ENCODE data around the gene ARF6. TPM values are rescaled to one million over a fixed set of nuclear protein-coding genes. Genes with fewer than 3 reads are reported as not detected.

ARF6 gene
- total RNA-seq (2022) = 74.2 and 81.0 TPM in 2 replicates
- Bru-seq, nascent RNA = percentile 99 among the genes with signal in this experiment
- percentile 99 among the genes with signal in this experiment for BruChase-seq, experiment 1, labeled RNA remaining after a 6-hour chase
- percentile 100 among the genes with signal in this experiment for BruChase-seq, experiment 2, labeled RNA remaining after a 2-hour chase
- long read RNA-seq, transcript ARF6-201 (2 exons, 3,865 nt) = major isoform, 399 of 582 reads
- long read RNA-seq, partial matches to known transcripts = 0 of 582 reads
- long read RNA-seq, other reads (novel, unspliced or antisense) = 183 of 582 reads

DNA sequence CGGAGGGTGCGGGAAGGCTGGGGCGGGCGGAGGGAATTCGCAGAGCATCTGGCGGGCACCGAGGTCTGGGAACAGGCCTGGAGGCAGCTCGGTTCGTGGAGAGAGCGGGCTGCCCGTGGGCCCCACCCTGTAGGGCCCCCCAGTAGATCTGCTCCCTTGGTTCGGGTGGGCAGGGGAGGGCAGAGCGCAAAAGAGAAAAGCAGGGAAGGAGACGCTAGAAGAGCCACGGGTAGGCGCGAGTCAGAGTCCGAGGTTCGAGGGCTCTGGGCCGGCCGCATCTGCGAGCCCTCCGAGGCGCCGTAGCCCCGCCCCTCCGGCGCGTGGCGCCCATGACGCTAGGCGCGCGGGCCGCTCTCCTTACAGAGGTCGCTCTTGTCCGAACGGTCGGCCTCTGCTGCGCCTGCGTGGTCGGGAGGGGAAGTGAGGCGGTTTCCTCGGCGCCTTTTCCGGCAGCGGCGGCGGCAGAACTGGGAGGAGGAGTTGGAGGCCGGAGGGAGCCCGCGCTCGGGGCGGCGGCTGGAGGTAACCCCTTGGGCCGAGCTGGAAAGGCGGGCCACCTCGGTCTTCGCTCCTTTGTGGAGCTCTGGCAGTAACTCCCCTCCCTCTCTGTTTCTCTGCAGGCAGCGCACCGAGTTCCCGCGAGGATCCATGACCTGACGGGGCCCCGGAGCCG, at the start of gene ARF6:
Gene ARF6, plus strand, starts transcription at position 447 of the 673 bp plus-strand sequence. CDS start 655 bp downstream, outside the sequence.
- Mint-ChIP-seq H3K27ac (ENCODE audit: unreplicated experiment) (peak within 1 kb of the TSS; percentile 97), H3K4me3 (ENCODE audit: low read depth, unreplicated experiment) (peak within 1 kb of the TSS; percentile 87), H3K27me3 (ENCODE audit: unreplicated experiment) (no peaks in the 10 kb centered on the region), H3K9me3 (ENCODE audit: low read depth, unreplicated experiment) (no peaks in the 10 kb centered on the region), H3K4me1 (ENCODE audit: low read depth, unreplicated experiment) (peaks cover 3% of the 10 kb centered on the region), H3K36me3 (ENCODE audit: insufficient read depth, unreplicated experiment) (peaks cover 54% of the 10 kb centered on the region)
- CTCF ChIA-PET = interaction anchor here (0.5 to 1.0 kb wide), 8 partner anchors 13 to 83 kb away, joined by 3 to 8 read pairs (median 4); partner anchors contain the start of gene NEMF
- intact Hi-C loops (cut with micrococcal nuclease; ENCODE audit: unreplicated experiment) = loop anchor here (2.0 kb wide), 2 partner anchors 24 to 54 kb away; no protein-coding TSS in a partner anchor
- peak; percentile 98 for DNase-seq
- TF ChIP-seq, protein P1, sequence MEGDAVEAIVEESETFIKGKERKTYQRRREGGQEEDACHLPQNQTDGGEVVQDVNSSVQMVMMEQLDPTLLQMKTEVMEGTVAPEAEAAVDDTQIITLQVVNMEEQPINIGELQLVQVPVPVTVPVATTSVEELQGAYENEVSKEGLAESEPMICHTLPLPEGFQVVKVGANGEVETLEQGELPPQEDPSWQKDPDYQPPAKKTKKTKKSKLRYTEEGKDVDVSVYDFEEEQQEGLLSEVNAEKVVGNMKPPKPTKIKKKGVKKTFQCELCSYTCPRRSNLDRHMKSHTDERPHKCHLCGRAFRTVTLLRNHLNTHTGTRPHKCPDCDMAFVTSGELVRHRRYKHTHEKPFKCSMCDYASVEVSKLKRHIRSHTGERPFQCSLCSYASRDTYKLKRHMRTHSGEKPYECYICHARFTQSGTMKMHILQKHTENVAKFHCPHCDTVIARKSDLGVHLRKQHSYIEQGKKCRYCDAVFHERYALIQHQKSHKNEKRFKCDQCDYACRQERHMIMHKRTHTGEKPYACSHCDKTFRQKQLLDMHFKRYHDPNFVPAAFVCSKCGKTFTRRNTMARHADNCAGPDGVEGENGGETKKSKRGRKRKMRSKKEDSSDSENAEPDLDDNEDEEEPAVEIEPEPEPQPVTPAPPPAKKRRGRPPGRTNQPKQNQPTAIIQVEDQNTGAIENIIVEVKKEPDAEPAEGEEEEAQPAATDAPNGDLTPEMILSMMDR (IDR thresholded peaks at IDR 0.05; ENCODE audit: unreplicated experiment) = no peak
- no TSS peak for BruUV-seq (replicated peaks)

- DNase-seq = no peak
- Mint-ChIP-seq H3K27ac (ENCODE audit: unreplicated experiment) (no peak overlapping the region), H3K36me3 (ENCODE audit: insufficient read depth, unreplicated experiment) (peaks cover 53% of the 10 kb centered on the region), H3K4me3 (ENCODE audit: low read depth, unreplicated experiment) (no peak overlapping the region), H3K27me3 (ENCODE audit: unreplicated experiment) (no peaks in the 10 kb centered on the region), H3K4me1 (ENCODE audit: low read depth, unreplicated experiment) (peaks cover 25% of the 10 kb centered on the region), H3K9me3 (ENCODE audit: low read depth, unreplicated experiment) (no peaks in the 10 kb centered on the region)
- no TSS peak for BruUV-seq (replicated peaks)
- TF ChIP-seq, protein P1 (IDR thresholded peaks at IDR 0.05; ENCODE audit: unreplicated experiment) = no peak
- CTCF ChIA-PET = no interaction called here
- intact Hi-C loops (cut with micrococcal nuclease; ENCODE audit: unreplicated experiment) = no loop called here
Observed at GRCh38 chr14:49849213-49849847, 43.6 kb upstream of the ARF6 start.

DNA sequence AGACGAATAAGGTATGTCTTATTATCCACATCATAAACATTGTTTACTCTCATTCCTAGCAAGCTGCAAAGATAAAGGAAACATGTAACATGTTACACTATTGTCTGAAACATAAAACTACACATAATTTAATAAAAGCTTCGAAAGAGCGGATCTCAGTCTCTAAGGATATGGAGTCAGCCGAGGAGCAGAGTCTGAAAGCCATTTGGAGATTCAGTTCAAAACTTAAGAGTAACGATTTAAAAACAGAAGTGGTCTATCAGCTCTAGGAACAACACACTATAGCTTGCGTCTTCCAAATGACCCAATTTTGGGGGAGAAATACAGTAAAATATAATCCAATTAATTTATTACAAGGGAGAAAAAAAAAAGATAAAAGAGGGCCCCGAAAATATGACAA, 41.1 kb upstream of the ARF6 start:
- no peaks in the 10 kb centered on the region for H3K27me3 Mint-ChIP-seq (ENCODE audit: unreplicated experiment)
- H3K4me3 Mint-ChIP-seq (ENCODE audit: low read depth, unreplicated experiment) = peak overlapping the region; percentile 96
- intact Hi-C loops (cut with micrococcal nuclease; ENCODE audit: unreplicated experiment) = loop anchor here (2.0 kb wide), 1 partner anchor 253 kb away; no protein-coding TSS in a partner anchor
- H3K9me3 Mint-ChIP-seq (ENCODE audit: low read depth, unreplicated experiment) = no peaks in the 10 kb centered on the region
- TF ChIP-seq, protein P1 (IDR thresholded peaks at IDR 0.05; ENCODE audit: unreplicated experiment) = no peak
- peaks cover 42% of the 10 kb centered on the region for H3K36me3 Mint-ChIP-seq (ENCODE audit: insufficient read depth, unreplicated experiment)
- BruUV-seq (replicated peaks) = no TSS peak
- CTCF ChIA-PET = interaction anchor here (1.1 to 2.2 kb wide), 7 partner anchors 10 to 255 kb away, joined by 3 to 24 read pairs (median 7); partner anchors contain the start of gene DNAAF2
- DNase-seq = no peak
- H3K4me1 Mint-ChIP-seq (ENCODE audit: low read depth, unreplicated experiment) = peaks cover 25% of the 10 kb centered on the region
- H3K27ac Mint-ChIP-seq (ENCODE audit: unreplicated experiment) = peak overlapping the region; percentile 97

Data from Calu3 (cell line).